DMS114 treated with DMSO at 0.1 percent for 48 hours (cell line): ENCODE results near the gene GALNT6.
"Not testable (repeated sequence)": the region's sequence is repeated elsewhere in the genome, so short reads cannot be mapped to it uniquely, and the experiment has no call there.

Source experiments
- DNase-seq: peaks from one replicate; lab custom pipeline; 2025; ENCODE audit not compliant: unreplicated experiment; lab: John Stamatoyannopoulos, UW

GALNT6 gene

DNA sequence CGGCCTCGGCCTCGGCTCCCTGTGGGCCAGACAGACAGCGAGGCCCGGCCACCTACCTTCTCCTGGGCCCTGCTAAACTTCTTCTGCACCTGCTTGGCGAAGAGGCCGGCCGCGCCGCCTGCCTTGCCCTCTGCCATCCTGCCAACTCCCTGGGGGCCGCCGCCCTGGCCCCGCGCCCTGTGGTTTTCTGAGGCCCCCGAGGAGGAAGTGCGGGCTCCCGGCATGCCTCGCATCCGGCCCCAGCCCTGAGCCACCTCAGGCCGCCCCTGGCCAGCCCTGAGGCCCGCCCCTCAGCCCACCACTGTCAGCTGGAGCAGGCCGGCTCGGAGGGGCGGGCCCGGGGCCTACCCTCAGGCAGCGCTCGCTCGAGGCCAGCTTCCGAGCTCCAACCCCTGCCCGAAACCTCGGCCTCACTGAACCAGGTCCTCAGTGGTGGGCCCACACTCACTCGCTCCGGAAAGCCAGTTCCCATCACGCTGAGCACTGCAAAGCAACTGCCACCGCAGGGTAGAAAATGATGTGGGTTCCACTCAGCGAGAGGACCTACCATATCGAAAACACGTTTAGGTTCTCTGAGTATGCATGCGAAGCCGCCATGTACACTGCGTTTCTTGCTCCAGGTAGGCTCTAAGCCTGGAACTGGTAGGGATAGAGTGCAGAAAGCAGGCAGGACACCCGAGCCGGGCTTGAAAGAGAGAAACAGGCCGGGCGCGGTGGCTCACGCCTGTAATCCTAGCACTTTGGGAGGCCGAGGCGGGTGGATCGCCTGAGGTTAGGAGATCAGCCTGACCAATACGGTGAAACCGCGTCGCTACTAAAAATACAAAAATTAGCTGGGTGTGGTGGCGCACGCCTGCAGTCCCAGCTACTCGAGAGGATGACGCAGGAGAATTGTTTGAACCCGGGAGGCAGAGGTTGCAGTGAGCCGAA lies 67.0 kb downstream of the GALNT6 start, which contains the start of gene BIN2:
BIN2 (minus strand) TSS at position 209 of the 930 bp plus-strand sequence; CDS start at position 137, 72 bp downstream.
- DNase-seq, result no peak

DNA sequence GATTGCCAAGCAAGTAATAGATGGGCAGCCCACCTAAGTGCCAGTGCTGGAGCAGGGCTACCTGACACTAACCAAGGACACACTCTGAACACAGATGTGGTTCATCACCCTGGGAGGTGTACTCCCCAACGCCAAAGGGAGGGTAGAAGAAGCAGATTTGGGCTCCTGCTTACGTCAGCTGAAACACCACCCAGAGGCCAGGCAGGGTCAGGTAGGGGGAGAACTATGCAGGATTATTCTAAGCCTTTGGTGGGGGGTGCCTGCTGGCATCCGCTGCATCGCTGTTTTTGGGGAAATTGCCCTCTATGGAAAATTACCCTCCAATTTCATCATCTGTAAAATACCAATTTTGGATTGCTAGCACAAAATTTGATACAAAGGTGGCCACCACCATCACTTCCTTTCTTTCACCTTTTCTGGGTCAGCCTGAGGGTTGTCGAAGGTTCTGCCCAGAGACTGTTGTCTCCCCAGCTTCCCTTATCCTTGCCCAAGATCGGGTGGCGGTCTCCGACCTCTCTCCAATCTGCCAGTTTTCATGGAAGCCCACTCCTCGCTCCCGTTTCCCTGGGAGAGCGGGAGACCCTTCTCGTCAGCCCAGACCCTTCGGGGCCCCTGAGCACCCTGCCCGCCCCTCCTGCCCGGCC lies 67.8 kb downstream of the GALNT6 start:
- no peak for DNase-seq

DNA sequence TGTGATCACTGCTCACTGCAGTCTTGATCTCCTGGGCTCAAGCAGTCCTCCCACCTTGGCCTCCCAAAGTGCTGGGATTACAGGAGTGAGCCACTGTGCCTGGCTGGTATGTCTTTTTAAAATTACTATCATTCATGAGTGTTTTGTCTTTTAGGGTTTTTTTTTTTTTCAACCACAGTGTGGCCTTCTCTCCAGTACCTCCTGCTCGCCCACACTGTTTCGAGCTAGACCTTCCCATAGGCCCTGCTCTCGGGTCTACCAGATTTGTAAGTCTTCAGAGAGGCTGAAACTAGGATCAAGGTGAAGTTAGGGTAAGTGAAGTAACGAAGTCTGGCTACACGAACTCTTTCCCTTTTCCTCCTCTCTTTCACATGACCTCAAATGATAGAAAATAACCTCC lies 68.8 kb downstream of the GALNT6 start:
- no peak for DNase-seq

DNA sequence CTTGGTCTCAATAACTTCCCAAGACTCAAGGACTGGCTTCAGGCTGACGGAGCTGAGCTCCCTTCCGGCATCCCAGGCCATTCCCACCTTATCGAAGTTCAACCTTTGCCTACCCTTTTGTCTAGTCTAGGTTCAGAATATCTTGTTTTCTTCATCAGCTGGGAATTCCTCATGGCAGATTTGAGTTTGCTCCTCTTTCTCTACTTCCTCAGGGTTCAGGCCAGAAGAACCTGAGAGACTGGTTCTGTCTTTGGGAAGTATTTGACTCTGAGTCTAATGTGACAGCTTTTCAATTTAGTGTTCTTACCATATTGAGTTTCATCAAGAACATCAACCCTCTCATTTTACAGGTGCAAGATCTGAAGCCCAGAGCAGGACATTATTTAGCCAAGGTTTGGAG lies 69.3 kb downstream of the GALNT6 start:
- no peak for DNase-seq

DNA sequence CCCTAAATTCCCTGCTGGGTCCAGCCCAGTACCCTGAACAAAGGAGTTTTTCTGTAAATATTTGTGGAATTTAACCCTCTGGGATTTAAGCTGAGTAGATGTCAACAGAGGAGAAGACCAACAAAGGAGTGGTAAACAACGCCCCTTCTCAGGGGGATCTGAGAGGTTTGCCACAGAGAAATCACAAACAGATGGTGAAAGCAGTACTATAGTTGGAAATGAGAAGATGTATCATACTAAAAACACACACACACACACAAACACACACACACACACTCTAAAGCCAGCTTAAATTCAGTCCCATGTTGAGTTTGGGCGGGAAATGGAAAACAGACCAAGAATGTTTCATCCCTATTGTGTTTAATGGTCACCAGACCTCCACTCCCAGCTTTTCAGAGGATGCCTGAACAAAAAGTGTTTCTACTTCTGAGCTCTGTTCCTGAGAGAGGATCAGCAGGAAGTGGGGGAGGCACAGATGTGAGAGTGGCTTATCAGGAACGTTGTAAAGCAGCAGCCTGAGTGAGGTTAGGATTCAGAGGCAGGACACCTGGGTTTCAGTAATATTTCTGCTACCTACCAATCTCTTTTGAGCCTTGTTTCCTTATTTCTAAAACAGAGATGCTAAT lies 70.4 kb downstream of the GALNT6 start:
- no peak for DNase-seq

DNA sequence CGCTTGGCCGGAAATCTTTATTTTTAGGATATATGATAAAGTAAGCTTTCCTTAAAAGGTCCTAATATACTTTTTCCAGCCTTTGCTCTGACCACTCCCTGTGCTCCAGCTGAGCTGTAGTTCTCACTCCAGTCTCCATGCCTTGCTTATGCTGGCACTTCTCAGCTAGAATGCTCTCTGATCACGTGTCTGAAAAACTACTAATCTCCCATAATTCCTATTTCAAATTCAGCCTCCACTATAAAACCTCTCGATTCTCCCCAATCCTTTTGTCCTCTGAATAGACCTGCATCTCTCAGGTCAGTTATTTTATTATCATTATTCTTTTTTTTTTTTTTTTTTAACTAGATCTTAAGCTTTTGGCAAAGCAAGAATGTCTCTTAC lies 70.9 kb downstream of the GALNT6 start:
- DNase-seq, result no peak

DNA sequence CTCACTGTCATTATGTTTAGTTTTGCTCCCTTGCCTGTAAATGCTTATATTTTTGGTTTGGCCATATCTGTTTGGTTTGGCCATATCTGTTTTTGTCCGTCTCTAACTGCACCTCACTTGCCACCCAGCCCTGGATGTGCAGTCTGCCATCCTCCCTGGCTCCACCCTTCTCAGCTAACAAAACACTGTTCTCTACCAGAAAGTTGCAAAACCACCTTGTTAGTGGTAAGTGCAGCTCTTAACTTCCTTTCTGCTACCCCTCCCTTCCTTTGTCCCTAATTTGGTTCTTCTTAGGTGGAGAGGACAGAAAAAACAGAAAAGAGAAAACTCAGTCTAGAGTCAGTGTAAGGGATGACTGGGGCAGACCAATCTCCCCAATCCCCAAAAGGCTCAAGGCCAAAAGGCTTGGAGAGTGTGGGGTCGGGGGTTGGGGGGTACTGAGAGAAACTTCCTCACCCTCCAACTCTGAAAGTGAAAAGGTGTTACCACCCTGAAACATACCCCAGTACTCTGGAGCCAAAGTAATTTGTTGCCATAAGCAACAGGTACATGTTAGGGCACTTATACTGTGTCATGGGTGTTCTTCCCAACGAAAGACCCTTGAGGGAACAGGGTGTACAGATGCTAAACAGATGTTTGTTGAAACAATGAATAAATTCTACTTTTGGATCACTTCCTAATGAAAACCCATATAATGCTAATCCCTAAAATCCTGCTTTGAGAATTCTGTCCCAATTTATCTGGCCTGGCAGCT lies 72.2 kb downstream of the GALNT6 start:
- DNase-seq, result no peak

DNA sequence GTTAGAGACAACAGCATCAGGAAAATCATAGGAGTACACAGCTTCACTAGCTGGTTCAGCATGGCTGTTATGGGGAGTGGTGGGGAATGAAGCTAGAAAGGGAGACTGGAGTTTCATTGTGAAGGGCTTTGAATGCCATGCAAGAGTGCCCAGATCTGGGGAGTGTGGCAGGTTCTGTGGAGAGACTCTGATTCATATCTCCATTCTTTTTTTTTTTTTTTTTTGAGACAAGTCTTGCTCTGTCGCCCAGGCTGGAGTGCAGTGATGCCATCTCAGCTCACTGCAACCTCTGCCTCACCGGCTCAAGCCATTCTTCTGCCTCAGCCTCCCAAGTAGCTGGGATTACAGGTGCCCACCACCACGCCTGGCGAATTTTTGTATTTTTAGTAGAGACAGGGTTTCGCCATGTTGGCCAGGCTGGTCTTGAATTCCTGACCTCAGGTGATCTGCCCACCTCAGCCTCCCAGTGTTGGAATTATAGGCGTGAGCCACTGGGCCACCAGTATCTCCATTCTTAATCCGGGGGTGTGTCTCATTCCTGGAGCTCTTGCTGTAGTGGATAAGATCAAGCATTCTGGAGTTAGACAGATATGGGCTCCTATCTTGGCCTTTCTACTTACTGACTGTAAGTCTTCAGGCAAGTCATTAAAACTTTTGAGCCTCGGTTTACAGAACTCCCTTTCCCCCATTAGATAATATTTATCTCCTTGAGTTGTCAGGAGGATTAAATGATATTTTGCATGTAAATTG lies 73.0 kb downstream of the GALNT6 start:
- not testable (repeated sequence) for DNase-seq

DNA sequence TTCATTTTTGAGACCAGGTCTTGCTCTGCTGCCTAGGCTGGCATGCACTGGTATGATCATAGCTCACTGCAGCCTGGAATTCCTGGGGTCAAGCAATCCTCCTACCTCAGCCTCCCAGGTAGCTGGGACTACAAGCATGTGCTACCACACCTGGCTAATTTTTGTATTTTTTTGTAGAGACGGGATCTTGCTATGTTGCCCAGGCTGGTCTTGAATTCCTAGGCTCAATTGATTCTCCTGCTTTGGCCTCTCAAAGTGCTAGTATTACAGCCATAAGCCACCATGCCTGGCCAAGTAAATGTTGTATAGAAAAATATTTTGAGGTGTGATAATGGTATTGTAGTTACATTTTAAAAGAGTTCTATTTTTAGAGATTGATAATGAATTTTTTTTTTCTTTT lies 79.8 kb downstream of the GALNT6 start:
- no peak for DNase-seq

DNA sequence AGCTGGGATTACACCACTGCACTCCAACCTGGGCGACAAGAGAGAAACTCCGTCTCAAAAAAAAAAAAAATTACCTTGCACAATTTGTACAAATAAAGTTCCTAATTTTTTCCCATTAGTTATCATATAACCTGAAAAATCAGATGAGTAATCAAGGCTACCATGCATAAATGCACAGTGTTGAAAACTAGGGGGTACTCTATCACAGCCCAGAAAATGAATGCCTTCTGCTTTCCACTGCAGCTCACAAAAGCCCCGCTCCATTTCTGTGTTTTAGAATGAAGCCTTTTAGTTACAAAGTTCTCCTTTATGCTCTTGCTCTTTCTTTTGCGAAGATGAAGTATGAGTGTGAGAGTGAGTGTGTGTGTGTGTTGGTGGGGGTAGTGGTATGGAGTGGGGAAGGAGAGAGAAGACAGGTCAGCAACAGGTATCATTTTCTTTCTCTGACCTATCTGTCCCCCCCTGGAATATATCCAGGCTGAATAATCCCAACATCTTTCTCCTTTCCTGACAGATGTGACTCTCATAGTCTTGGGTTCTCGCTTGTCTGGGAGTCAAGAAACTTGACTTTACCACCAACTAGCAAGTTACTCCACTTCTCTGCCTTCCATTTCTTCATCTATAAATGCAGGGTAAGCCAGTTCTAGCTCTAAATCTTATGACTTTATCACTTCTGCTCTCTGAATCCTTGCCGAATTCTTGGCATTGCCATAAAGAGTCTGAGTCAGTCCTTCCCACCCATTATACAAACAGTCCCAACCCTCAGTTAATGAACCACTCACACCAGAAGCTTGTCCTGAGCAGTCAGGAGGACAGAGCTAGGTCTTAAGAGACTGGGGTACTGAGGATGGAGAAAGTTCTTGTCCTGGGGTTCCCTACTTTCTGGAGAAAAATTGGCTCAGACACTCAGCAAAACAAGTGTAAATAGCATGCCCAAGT lies 83.3 kb downstream of the GALNT6 start:
- DNase-seq, result no peak

DNA sequence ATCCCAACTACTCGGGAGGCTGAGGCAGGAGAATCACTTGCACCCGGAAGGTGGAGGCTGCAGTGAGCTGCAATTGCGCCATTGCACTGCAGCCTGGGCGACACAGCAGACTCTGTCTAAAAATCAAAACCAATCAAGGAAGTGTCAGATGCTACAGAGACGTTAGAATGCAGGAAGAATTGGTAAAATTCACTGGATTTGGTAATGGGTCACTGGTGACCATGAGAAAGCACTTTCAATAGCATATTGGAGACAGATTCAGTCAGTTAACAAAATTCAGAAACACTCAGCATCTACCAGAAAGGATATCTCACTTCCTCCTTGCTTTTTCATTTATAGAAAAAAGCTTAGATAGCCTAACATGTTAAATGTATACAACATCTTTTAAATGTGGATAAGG lies 84.7 kb downstream of the GALNT6 start:
- no peak for DNase-seq
